ENCODE results near the gene ABCA10. TPM values are rescaled to one million over a fixed set of nuclear protein-coding genes. Genes with fewer than 3 reads are reported as not detected.

The ABCA10 gene
- total RNA-seq, 1 experiment from 2014 or later, result not detected

DNA sequence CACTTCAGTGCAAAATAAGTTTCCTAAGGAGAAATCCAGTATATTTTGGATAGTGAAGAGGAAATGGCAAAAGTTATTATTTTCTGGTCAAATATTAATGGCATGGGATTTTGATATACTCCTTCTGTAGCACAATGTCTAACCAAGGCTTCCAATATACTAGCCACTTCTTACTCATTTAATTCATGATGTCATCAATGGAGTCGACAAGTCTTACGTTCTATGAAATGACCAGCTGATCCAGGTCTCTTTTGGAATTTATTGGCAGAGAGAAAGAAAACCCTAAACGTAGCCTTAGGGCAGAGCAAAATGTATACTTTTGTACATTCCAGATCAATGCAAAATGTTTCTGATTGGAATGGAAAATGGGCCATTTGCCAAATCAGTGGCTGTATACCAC, 8.3 kb upstream of the ABCA10 start (continued):
- TF ChIP-seq, protein P1, sequence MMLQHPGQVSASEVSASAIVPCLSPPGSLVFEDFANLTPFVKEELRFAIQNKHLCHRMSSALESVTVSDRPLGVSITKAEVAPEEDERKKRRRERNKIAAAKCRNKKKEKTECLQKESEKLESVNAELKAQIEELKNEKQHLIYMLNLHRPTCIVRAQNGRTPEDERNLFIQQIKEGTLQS (CRISPR knock-in tag; conservative IDR thresholded peaks at IDR 0.05), result no peak

DNA sequence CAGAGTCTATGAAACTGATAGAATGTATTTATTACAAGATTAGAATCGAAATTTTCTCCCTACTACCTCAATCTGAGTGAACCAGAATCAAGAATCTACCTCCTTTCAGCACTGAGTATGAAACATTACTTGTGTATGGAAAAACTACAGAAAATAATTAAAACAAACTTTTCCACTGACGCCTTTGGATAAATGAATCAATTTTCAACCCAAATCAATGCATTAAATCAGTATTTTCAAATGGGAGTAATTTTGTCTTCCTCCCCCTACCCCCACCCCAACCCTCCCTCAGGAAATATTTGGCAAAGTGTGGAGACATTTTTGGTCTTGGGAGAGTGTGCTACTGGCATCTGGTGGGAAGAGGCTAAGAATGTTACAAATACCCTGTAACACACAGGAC, 7.8 kb upstream of the ABCA10 start:
- ATAC-seq (no peak), DNase-seq (ENCODE audit: low spot score) (no peak)
- H3K27me3 Mint-ChIP-seq (ENCODE audit: low read depth), result no peaks in the 10 kb centered on the region
- TF ChIP-seq, protein P2, sequence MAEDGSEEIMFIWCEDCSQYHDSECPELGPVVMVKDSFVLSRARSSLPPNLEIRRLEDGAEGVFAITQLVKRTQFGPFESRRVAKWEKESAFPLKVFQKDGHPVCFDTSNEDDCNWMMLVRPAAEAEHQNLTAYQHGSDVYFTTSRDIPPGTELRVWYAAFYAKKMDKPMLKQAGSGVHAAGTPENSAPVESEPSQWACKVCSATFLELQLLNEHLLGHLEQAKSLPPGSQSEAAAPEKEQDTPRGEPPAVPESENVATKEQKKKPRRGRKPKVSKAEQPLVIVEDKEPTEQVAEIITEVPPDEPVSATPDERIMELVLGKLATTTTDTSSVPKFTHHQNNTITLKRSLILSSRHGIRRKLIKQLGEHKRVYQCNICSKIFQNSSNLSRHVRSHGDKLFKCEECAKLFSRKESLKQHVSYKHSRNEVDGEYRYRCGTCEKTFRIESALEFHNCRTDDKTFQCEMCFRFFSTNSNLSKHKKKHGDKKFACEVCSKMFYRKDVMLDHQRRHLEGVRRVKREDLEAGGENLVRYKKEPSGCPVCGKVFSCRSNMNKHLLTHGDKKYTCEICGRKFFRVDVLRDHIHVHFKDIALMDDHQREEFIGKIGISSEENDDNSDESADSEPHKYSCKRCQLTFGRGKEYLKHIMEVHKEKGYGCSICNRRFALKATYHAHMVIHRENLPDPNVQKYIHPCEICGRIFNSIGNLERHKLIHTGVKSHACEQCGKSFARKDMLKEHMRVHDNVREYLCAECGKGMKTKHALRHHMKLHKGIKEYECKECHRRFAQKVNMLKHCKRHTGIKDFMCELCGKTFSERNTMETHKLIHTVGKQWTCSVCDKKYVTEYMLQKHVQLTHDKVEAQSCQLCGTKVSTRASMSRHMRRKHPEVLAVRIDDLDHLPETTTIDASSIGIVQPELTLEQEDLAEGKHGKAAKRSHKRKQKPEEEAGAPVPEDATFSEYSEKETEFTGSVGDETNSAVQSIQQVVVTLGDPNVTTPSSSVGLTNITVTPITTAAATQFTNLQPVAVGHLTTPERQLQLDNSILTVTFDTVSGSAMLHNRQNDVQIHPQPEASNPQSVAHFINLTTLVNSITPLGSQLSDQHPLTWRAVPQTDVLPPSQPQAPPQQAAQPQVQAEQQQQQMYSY (CRISPR knock-in tag; IDR thresholded peaks at IDR 0.05), result no peak
- TF ChIP-seq CREM (CRISPR knock-in tag; IDR thresholded peaks at IDR 0.05) (no peak), JUN (CRISPR knock-in tag; IDR thresholded peaks at IDR 0.05) (no peak), ZNF396 (CRISPR knock-in tag; IDR thresholded peaks at IDR 0.05; ENCODE audit: borderline replicate concordance) (no peak), ETV6 (CRISPR knock-in tag; IDR thresholded peaks at IDR 0.05) (no peak), TP53 (CRISPR knock-in tag; IDR thresholded peaks at IDR 0.05) (no peak), FOXP1 (CRISPR knock-in tag; IDR thresholded peaks at IDR 0.05; ENCODE audit: borderline replicate concordance) (no peak), SMAD3 (CRISPR knock-in tag; IDR thresholded peaks at IDR 0.05; ENCODE audit: borderline replicate concordance) (no peak), NFATC4 (CRISPR knock-in tag; IDR thresholded peaks at IDR 0.05) (no peak), RORB (CRISPR knock-in tag; IDR thresholded peaks at IDR 0.05) (no peak), GABPB1 (CRISPR knock-in tag; IDR thresholded peaks at IDR 0.05) (no peak)
- TF ChIP-seq, protein P3, sequence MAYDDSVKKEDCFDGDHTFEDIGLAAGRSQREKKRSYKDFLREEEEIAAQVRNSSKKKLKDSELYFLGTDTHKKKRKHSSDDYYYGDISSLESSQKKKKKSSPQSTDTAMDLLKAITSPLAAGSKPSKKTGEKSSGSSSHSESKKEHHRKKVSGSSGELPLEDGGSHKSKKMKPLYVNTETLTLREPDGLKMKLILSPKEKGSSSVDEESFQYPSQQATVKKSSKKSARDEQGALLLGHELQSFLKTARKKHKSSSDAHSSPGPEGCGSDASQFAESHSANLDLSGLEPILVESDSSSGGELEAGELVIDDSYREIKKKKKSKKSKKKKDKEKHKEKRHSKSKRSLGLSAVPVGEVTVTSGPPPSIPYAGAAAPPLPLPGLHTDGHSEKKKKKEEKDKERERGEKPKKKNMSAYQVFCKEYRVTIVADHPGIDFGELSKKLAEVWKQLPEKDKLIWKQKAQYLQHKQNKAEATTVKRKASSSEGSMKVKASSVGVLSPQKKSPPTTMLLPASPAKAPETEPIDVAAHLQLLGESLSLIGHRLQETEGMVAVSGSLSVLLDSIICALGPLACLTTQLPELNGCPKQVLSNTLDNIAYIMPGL (CRISPR knock-in tag; IDR thresholded peaks at IDR 0.05), result no peak
- TF ChIP-seq, protein P4, sequence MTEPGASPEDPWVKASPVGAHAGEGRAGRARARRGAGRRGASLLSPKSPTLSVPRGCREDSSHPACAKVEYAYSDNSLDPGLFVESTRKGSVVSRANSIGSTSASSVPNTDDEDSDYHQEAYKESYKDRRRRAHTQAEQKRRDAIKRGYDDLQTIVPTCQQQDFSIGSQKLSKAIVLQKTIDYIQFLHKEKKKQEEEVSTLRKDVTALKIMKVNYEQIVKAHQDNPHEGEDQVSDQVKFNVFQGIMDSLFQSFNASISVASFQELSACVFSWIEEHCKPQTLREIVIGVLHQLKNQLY (CRISPR knock-in tag; IDR thresholded peaks at IDR 0.05), result no peak
- TF ChIP-seq, protein P5, sequence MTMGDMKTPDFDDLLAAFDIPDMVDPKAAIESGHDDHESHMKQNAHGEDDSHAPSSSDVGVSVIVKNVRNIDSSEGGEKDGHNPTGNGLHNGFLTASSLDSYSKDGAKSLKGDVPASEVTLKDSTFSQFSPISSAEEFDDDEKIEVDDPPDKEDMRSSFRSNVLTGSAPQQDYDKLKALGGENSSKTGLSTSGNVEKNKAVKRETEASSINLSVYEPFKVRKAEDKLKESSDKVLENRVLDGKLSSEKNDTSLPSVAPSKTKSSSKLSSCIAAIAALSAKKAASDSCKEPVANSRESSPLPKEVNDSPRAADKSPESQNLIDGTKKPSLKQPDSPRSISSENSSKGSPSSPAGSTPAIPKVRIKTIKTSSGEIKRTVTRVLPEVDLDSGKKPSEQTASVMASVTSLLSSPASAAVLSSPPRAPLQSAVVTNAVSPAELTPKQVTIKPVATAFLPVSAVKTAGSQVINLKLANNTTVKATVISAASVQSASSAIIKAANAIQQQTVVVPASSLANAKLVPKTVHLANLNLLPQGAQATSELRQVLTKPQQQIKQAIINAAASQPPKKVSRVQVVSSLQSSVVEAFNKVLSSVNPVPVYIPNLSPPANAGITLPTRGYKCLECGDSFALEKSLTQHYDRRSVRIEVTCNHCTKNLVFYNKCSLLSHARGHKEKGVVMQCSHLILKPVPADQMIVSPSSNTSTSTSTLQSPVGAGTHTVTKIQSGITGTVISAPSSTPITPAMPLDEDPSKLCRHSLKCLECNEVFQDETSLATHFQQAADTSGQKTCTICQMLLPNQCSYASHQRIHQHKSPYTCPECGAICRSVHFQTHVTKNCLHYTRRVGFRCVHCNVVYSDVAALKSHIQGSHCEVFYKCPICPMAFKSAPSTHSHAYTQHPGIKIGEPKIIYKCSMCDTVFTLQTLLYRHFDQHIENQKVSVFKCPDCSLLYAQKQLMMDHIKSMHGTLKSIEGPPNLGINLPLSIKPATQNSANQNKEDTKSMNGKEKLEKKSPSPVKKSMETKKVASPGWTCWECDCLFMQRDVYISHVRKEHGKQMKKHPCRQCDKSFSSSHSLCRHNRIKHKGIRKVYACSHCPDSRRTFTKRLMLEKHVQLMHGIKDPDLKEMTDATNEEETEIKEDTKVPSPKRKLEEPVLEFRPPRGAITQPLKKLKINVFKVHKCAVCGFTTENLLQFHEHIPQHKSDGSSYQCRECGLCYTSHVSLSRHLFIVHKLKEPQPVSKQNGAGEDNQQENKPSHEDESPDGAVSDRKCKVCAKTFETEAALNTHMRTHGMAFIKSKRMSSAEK (CRISPR knock-in tag; IDR thresholded peaks at IDR 0.05; ENCODE audit: borderline replicate concordance), result no peak
- TF ChIP-seq, protein P6, sequence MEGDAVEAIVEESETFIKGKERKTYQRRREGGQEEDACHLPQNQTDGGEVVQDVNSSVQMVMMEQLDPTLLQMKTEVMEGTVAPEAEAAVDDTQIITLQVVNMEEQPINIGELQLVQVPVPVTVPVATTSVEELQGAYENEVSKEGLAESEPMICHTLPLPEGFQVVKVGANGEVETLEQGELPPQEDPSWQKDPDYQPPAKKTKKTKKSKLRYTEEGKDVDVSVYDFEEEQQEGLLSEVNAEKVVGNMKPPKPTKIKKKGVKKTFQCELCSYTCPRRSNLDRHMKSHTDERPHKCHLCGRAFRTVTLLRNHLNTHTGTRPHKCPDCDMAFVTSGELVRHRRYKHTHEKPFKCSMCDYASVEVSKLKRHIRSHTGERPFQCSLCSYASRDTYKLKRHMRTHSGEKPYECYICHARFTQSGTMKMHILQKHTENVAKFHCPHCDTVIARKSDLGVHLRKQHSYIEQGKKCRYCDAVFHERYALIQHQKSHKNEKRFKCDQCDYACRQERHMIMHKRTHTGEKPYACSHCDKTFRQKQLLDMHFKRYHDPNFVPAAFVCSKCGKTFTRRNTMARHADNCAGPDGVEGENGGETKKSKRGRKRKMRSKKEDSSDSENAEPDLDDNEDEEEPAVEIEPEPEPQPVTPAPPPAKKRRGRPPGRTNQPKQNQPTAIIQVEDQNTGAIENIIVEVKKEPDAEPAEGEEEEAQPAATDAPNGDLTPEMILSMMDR (IDR thresholded peaks at IDR 0.05), result no peak
- CTCF ChIA-PET, result interaction anchor here (0.8 to 3.6 kb wide), 2 partner anchors 464 to 465 kb away, joined by 5 to 23 read pairs; no protein-coding TSS in a partner anchor
- peaks cover 12% of the 10 kb centered on the region for H3K9me3 Mint-ChIP-seq
- no peak overlapping the region for H3K4me3 Mint-ChIP-seq
- no peak overlapping the region for H3K27ac Mint-ChIP-seq
- no peaks in the 10 kb centered on the region for H3K4me1 Mint-ChIP-seq
- POLR2A ChIA-PET, result no interaction called here
- H3K36me3 Mint-ChIP-seq, result no peaks in the 10 kb centered on the region; the same call in 1 of the 2 replicates
